ENCODE measurements around the gene CD52.

- TF ChIP-seq CTCF (conservative IDR thresholded peaks at IDR 0.05; ENCODE audit: low read depth, low read length) = no peak
- no peak for TF ChIP-seq POLR2A (IDR thresholded peaks at IDR 0.05; ENCODE audit: low read depth, low read length)
- no peak for TF ChIP-seq MAZ (IDR thresholded peaks at IDR 0.05; ENCODE audit: borderline replicate concordance, low read depth, low read length)
These were observed 12.5 kb downstream of the CD52 start for GRCh38 chr1:26330276-26330675.
